GM21526 (cell line): ENCODE results near the gene MSI2.

ENCODE experiments used
- ATAC-seq: cut with Tn5 transposase; IDR thresholded peaks from one replicate; pipeline ENCODE4 v1.9.1; 2021; ENCODE audit warnings: moderate library complexity; ENCODE audit not compliant: unreplicated experiment, low FRiP score

Gene MSI2

GRCh38 chr17:57313097-57313835 is 56.9 kb downstream of the MSI2 start:
- no peak for ATAC-seq

- ATAC-seq: no peak
Observed at GRCh38 chr17:57315061-57316015, 59.0 kb downstream of the MSI2 start.

GRCh38 chr17:57316361-57316760 is 60.0 kb downstream of the MSI2 start:
- ATAC-seq: no peak

GRCh38 chr17:57317079-57317478 is 60.8 kb downstream of the MSI2 start:
- no peak for ATAC-seq

GRCh38 chr17:57318913-57319312 is 62.6 kb downstream of the MSI2 start:
- ATAC-seq: no peak

- ATAC-seq: no peak
Observed at GRCh38 chr17:57319806-57320205, 63.5 kb downstream of the MSI2 start.

- no peak for ATAC-seq
Observed at GRCh38 chr17:57323391-57323790, 67.1 kb downstream of the MSI2 start.

GRCh38 chr17:57324060-57324459 is 67.7 kb downstream of the MSI2 start:
- ATAC-seq: no peak

- no peak for ATAC-seq
Observed at GRCh38 chr17:57324631-57325030, 68.3 kb downstream of the MSI2 start.

GRCh38 chr17:57326336-57326735 is 70.0 kb downstream of the MSI2 start:
- ATAC-seq: no peak

GRCh38 chr17:57326764-57327163 is 70.4 kb downstream of the MSI2 start:
- no peak for ATAC-seq

GRCh38 chr17:57327176-57327970 is 71.0 kb downstream of the MSI2 start:
- ATAC-seq: no peak

GRCh38 chr17:57328109-57328882 is 72.0 kb downstream of the MSI2 start:
- no peak for ATAC-seq

GRCh38 chr17:57329380-57330214 is 73.3 kb downstream of the MSI2 start:
- no peak for ATAC-seq

- ATAC-seq: no peak
Observed at GRCh38 chr17:57330587-57330986, 74.3 kb downstream of the MSI2 start.

GRCh38 chr17:57331423-57331822 is 75.1 kb downstream of the MSI2 start:
- ATAC-seq: no peak

GRCh38 chr17:57332501-57332900 is 76.2 kb downstream of the MSI2 start:
- no peak for ATAC-seq

GRCh38 chr17:57335195-57335792 is 79.0 kb downstream of the MSI2 start:
- ATAC-seq: no peak

GRCh38 chr17:57337390-57337789 is 81.1 kb downstream of the MSI2 start:
- ATAC-seq: no peak
